NCI-H1436 treated with DMSO at 0.1 percent for 48 hours (cell line): ENCODE measurements around the gene TFCP2L1.

Source experiments
- DNase-seq: peaks from one replicate; lab custom pipeline; 2025; lab: John Stamatoyannopoulos, UW

TFCP2L1 gene

GRCh38 chr2:121172456-121172855, 112.5 kb downstream of the TFCP2L1 start:
- no peak for DNase-seq

GRCh38 chr2:121171625-121172119, 113.3 kb downstream of the TFCP2L1 start:
- DNase-seq = no peak

GRCh38 chr2:121170577-121170976, 114.4 kb downstream of the TFCP2L1 start:
- no peak for DNase-seq

DNA sequence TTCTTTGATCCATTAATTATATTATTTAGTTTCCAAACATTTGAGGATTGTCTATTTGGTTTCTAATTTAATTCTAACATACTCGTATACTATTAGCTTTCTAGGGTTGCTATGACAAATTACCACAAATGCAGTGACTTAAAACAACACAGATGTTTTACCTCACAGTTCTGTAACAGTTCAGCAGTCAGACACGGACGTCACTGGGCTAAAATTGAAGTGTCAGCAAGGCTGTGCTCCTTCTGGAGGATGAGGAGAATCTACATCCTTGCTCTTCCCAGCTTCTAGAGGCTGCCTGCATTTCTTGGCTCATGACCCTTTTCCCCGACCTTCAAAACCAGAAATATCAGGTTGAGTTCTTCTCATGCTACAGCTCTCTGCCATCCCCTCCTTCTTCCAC, 117.6 kb downstream of the TFCP2L1 start:
- DNase-seq = no peak
